IMR-90 (cell line): ENCODE measurements around the gene SHC1. TPM values are rescaled to one million over a fixed set of nuclear protein-coding genes. Genes with fewer than 3 reads are reported as not detected.
"Not testable (repeated sequence)": the region's sequence is repeated elsewhere in the genome, so short reads cannot be mapped to it uniquely, and the experiment has no call there.

Source experiments
- ATAC-seq: fragments of 200-7000 bp; cut with Tn5 transposase; 2 replicates; pipeline ENCODE4 v1.9.1; 2020; ENCODE audit warnings: low read depth, mild to moderate bottlenecking, moderate library complexity
- BruUV-seq: library from RNA; stranded (reverse); fragments of 400-500 nt; replicated peaks from 2 replicates; lab custom pipeline; 2021; lab: Mats Ljungman, UMichigan
- CTCF ChIA-PET: fragments of 300-600 bp; formaldehyde crosslinking; extraction: SDS; loops from one replicate; lab custom pipeline; 2021; ENCODE audit warnings: antibody characterized with exemption; lab: Yijun Ruan, JAX
- POLR2A ChIA-PET: fragments of 300-600 bp; sonication (Branson Sonifier 250); formaldehyde crosslinking; loops from one replicate; lab custom pipeline; 2022; ENCODE audit warnings: antibody characterized with exemption; ENCODE audit not compliant: unreplicated experiment; lab: Charles Lee
- DNase-seq: peaks from one replicate; pipeline ENCODE4 v3.0.0; 2013
- H2AFZ ChIP-seq: replicated peaks from 2 replicates; pipeline ENCODE3; 2013; ENCODE audit warnings: low read length, mild to moderate bottlenecking; ENCODE audit not compliant: poor library complexity
- H2AK5ac ChIP-seq: 2 replicates; pipeline ENCODE4 v1.6.1; 2013; ENCODE audit warnings: low read depth, low read length, inconsistent platforms
- H2AK9ac ChIP-seq: replicated peaks from 2 replicates; pipeline ENCODE3; 2013; ENCODE audit warnings: mild to moderate bottlenecking, low read depth, low read length, moderate library complexity; ENCODE audit not compliant: poor library complexity
- H2BK120ac ChIP-seq: 2 replicates; pipeline ENCODE4 v1.6.1; 2013; ENCODE audit warnings: low read depth, low read length, inconsistent platforms
- H2BK15ac ChIP-seq: 3 replicates; pipeline ENCODE4 v1.6.1; 2013; ENCODE audit warnings: low read depth, low read length, inconsistent platforms
- H2BK20ac ChIP-seq: 2 replicates; pipeline ENCODE4 v1.6.1; 2013; ENCODE audit warnings: low read depth, mild to moderate bottlenecking, inconsistent platforms, low read length, moderate library complexity
- H2BK5ac ChIP-seq: 2 replicates; pipeline ENCODE4 v1.6.1; 2013; ENCODE audit warnings: mild to moderate bottlenecking, low read depth, low read length, inconsistent platforms; ENCODE audit not compliant: poor library complexity, severe bottlenecking
- H3K14ac ChIP-seq: replicated peaks from 2 replicates; pipeline ENCODE4 v1.6.1; 2013; ENCODE audit warnings: low read depth, low read length, inconsistent platforms
- H3K18ac ChIP-seq: 2 replicates; pipeline ENCODE4 v1.6.1; 2013; ENCODE audit warnings: low read depth, low read length, control low read depth
- H3K23ac ChIP-seq: 2 replicates; pipeline ENCODE4 v1.6.1; 2013; ENCODE audit warnings: low read depth, low read length, inconsistent platforms
- H3K27ac ChIP-seq: 2 replicates; pipeline ENCODE4 v1.5.1; 2013; ENCODE audit warnings: mild to moderate bottlenecking, control low read depth, low read length; ENCODE audit not compliant: insufficient read depth
- H3K27me3 ChIP-seq: 2 replicates; pipeline ENCODE4 v1.6.1; 2013; ENCODE audit warnings: low read length; ENCODE audit not compliant: control insufficient read depth, insufficient read depth
- H3K36me3 ChIP-seq: 2 replicates; pipeline ENCODE4 v1.6.1; 2013; ENCODE audit warnings: low read length, mixed read lengths; ENCODE audit not compliant: control insufficient read depth, insufficient read depth
- H3K4ac ChIP-seq: 2 replicates; pipeline ENCODE4 v1.6.1; 2013; ENCODE audit warnings: low read depth, low read length, inconsistent platforms
- H3K4me1 ChIP-seq: 2 replicates; pipeline ENCODE4 v1.6.1; 2013; ENCODE audit warnings: low read length, mixed read lengths; ENCODE audit not compliant: control insufficient read depth, insufficient read depth
- H3K4me2 ChIP-seq: 2 replicates; pipeline ENCODE4 v1.6.1; 2013; ENCODE audit warnings: low read depth, mild to moderate bottlenecking, control low read depth, low read length, moderate library complexity
- H3K4me3 ChIP-seq: 2 replicates; pipeline ENCODE4 v1.5.1; 2013; ENCODE audit warnings: low read depth, mild to moderate bottlenecking, control low read depth, low read length, moderate library complexity; ENCODE audit not compliant: insufficient read depth
- H3K56ac ChIP-seq: 2 replicates; pipeline ENCODE4 v1.6.1; 2013; ENCODE audit warnings: low read length, inconsistent platforms; ENCODE audit not compliant: insufficient read depth; ENCODE audit errors: extremely low read depth
- H3K79me1 ChIP-seq, 2 experiments: 2 replicates each; pipeline ENCODE4 v1.6.1; 2013; ENCODE audit warnings: low read length in 2 of 2, inconsistent platforms in 1 of 2, low read depth in 1 of 2
- H3K9ac ChIP-seq: 2 replicates; pipeline ENCODE4 v1.6.1; 2013; ENCODE audit warnings: low read depth, low read length, control low read depth
- H3K9me1 ChIP-seq: 2 replicates; pipeline ENCODE4 v1.6.1; 2013; ENCODE audit warnings: low read length, inconsistent platforms; ENCODE audit not compliant: insufficient read depth
- H3K9me3 ChIP-seq: 2 replicates; pipeline ENCODE4 v1.6.1; 2013; ENCODE audit warnings: low read length; ENCODE audit not compliant: control insufficient read depth, insufficient read depth
- H4K20me1 ChIP-seq: 2 replicates; pipeline ENCODE4 v1.6.1; 2013; ENCODE audit warnings: low read length, inconsistent platforms; ENCODE audit not compliant: insufficient read depth
- H4K5ac ChIP-seq: 2 replicates; pipeline ENCODE4 v1.6.1; 2013; ENCODE audit warnings: mild to moderate bottlenecking, low read depth, low read length, control low read depth
- H4K8ac ChIP-seq, 2 experiments: 2 replicates each; pipeline ENCODE4 v1.6.1; 2013; ENCODE audit warnings: low read depth in 2 of 2, low read length in 2 of 2, control low read depth in 1 of 2, inconsistent platforms in 1 of 2
- H4K91ac ChIP-seq: 2 replicates; pipeline ENCODE4 v1.6.1; 2013; ENCODE audit warnings: low read depth, low read length, inconsistent platforms; ENCODE audit not compliant: insufficient read depth
- whole genome bisulfite sequencing, 2 experiments: methylation state at CpG; one replicate each; pipeline versions ENCODE4 v1.1.5 to v1.1.7; 2013; ENCODE audit warnings: missing lambda C conversion rate in 2 of 2; ENCODE audit not compliant: insufficient read length in 1 of 2; ENCODE audit errors: extremely low coverage in 2 of 2; 5-methylcytosine and 5-hydroxymethylcytosine counted together
- dilution Hi-C: fragments of 300-500 bp; cut with HindIII; formaldehyde crosslinking; loops from one replicate; pipeline ENCODE4 v1.14.3; 2018; ENCODE audit warnings: low sequenced_read_pairs; ENCODE audit not compliant: unreplicated experiment
- in situ Hi-C: fragments of 300-500 bp; cut with MboI; formaldehyde crosslinking; loops from 3 replicates; pipeline ENCODE4 v1.14.3; 2019; ENCODE audit warnings: low sequenced_read_pairs, inconsistent platforms, mixed read lengths
- intact Hi-C: fragments of 100-400 bp; cut with micrococcal nuclease; formaldehyde crosslinking; loops from 2 replicates; pipeline ENCODE4 v1.10.0; 2022
- polyA plus RNA-seq, 3 experiments: library from polyadenylated mRNA; depleted of rRNA; stranded (reverse); fragments of >200 nt; gene quantifications; 2 replicates each; pipeline ENCODE4 v1.2.3, GENCODE V29; 2012; ENCODE audit warnings: low replicate concordance in 1 of 3
- total RNA-seq: library from RNA; depleted of rRNA; stranded (reverse); fragments of >200 nt; gene quantifications from 2 replicates; pipeline ENCODE4 v1.2.3, GENCODE V29; 2012

SHC1 gene
- total and polyA plus RNA-seq, 2 of the 4 experiments (the other 2 are of a cell fraction): 352 to 355 TPM

- H3K4ac ChIP-seq, H2BK15ac ChIP-seq, H4K5ac ChIP-seq, H3K4me1 ChIP-seq, H3K4me2 ChIP-seq, H3K9ac ChIP-seq, H3K9me3 ChIP-seq, H3K9me1 ChIP-seq, DNase-seq, H3K14ac ChIP-seq, in situ Hi-C loops, ATAC-seq, H3K4me3 ChIP-seq, H3K27ac ChIP-seq, dilution Hi-C loops, POLR2A ChIA-PET, H2AK5ac ChIP-seq, BruUV-seq, H2AK9ac ChIP-seq, H2BK120ac ChIP-seq, H4K20me1 ChIP-seq, H3K27me3 ChIP-seq, H2AFZ ChIP-seq, H3K56ac ChIP-seq, H2BK5ac ChIP-seq, H3K36me3 ChIP-seq, H3K18ac ChIP-seq, H4K91ac ChIP-seq, H2BK20ac ChIP-seq: not testable (repeated sequence)
- Histone ChIP-seq H4K8ac (peak overlapping the region in 1 of 2 experiments; percentile 32; a peak in 2 of 4 replicates), H3K79me1 (peaks cover 0 to 31% of the 10 kb centered on the region in 2 experiments; a peak in 2 of 4 replicates), H3K23ac (0 out of 2 replicates have a peak overlapping the region, but pooled peaks have one; percentile 3)
- intact Hi-C loops: loop anchor here (10.0 kb wide), 1 partner anchor 197 kb away; the partner anchor contains the start of genes KRTCAP2 and TRIM46
- CTCF ChIA-PET: interaction anchor here (0.9 kb wide), 1 partner anchor 34 kb away, joined by 3 read pairs; no protein-coding TSS in a partner anchor
- WGBS, 2 experiments: no CpG with 5 or more reads among the region's 3 CpGs
Measured at GRCh38 chr1:154977762-154978161, 7.2 kb upstream of the SHC1 start.
